Glomerular visceral epithelial cell (primary cell): ENCODE results near the gene ADARB1.
"Not testable (repeated sequence)": the region's sequence is repeated elsewhere in the genome, so short reads cannot be mapped to it uniquely, and the experiment has no call there.

Experiments
- DNase-seq: peaks from one replicate; pipeline ENCODE4 v3.0.0-alpha.2; 2016; ENCODE audit errors: extremely low spot score

ADARB1 gene

DNA sequence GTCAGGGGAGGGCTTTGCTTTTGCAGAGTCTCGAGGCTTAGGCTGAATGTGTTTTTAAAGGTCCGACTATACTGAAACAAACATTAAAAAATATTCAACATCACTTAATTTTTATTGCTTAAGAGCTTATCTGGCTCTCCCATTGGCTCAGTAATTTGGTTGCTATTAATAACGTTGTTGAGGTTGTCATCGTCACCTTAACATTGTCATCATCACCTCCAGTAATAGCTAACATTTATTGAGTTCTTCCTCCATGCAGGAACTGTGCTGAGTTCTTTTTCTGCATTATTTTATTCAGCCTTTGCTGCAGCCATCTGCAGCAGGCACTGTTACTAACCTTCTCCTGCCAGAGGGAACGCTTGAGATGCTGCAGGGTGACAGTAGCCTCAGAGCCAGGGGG is 40.1 kb downstream of the ADARB1 start:
- DNase-seq, result no peak

DNA sequence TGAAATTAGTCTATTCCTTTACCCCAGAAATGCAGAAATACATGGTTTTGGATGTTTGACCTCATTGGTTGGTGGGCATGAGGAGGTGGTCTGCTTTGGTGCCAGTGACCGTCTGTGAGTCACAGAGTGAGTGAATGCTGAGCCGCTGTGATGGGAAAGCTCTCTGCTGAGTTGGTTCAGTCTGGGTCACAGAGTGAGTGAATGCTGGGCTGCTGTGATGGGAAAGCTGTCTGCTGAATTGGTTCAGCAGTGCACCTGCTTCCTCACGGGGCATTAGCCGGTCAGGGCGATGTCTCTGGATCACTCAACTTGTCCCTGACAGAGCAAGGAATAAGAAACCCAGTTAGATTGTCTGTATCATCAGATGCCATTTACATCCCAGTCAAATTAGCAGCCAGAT is 40.8 kb downstream of the ADARB1 start:
- no peak for DNase-seq

DNA sequence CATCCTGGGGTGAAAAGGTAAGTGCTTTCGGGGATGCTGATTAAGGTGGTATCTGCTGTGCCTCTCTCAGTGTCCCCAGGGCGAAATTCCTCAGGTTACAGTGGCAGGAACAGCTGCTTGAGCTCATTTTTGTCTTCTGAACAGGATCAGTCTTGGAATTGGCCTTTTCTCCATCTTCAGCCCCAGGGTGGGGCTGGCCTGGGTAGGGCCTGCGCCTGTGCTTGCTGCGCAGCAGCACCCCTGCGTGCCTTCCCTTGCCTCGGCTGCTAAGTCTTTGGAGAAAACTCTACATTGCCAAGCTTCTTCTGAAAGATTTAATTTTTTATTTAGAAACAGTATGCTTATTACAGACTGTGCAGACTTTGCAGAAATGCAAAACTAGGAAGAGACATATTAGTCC is 41.7 kb downstream of the ADARB1 start:
- no peak for DNase-seq

DNA sequence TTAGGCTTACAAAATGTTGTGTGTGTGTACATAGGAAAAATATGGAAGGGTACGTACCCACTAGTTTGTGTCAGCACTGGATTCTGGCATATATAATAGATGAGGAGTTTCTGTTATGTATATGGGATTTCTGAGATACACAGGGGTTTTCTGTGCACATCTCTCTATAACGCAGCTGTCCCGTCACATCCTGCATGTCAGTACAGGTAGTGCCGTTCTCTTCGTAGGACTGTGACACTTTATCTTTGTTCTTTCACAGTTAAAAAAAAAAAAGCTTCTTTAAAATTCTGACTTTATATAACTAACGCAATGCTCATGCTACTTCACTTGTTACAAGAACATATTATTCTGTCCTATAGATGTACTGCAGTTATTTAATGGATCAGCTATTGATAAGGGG is 42.9 kb downstream of the ADARB1 start:
- DNase-seq, result no peak

DNA sequence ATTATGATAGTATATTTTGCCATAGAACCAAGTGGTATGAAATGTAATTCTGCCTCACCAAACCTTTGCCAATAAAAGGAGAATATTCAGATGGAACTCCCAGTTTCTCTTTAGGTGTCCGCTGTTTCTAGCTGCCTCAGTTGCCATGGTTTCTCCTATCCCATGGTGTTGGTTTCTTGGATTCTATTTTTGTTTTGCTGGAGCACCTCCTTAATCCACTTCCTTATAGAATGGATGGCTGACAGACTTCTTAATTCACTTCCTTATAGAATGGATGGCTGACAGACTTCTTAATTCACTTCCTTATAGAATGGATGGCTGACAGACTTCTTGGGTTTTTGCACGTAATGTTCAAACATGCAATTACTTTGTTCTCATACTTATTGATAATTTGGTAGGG is 43.7 kb downstream of the ADARB1 start:
- DNase-seq, result no peak

DNA sequence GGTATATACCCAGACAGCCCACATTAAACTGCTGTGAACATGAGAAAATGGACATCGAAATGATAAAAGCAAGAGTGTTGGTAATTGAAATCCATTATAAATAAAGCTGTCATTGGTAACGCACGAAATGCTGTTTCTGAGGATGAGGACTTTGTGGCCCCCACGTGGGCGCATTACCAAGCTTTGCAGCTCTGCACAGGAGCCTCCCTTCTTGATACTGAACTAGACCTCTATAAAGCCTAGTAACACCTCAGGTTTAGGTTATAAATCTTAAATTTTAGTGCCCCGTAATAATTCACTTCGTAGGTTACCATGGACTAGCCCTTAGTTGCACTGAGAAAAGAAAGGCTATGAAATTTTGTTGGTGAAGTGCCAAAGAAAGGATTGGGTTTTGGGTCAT is 45.4 kb downstream of the ADARB1 start:
- no peak for DNase-seq

DNA sequence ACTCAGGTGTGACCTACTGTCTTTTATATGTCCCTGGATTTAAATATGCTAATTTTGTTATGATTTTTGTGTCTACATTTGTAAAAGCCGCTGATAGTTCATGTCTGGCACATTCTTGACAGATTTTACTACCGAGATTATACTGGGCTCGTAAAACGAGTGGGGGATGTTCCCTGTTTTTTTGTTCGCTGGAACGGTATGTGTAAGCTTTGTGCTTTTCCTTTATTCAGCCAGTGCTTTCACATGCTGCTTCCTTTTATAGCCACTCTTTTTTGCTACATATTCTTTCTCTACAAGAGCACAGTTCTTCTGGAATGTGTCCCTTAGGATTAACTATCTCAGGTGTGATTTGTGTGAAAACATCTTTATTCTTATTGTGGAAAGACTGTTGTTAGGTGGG is 46.6 kb downstream of the ADARB1 start:
- no peak for DNase-seq

DNA sequence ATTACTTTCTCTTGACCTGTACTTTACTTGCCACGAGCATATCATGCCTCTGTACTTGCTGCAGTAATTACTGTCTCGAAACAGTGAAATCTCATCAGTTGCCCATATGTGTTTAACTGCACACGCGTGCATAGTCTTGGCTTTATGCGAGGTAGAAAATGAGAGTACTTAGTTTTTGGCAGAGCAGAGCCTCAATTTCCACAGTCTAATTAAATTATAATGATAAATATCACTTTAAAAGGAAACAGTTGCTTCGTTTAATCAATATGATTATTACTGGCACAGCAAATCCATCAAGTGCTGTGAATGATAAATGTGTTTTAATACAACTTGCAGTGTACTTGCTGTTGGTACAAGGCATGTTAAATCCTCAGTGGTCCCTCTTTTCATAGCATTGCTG is 47.6 kb downstream of the ADARB1 start:
- DNase-seq, result no peak

DNA sequence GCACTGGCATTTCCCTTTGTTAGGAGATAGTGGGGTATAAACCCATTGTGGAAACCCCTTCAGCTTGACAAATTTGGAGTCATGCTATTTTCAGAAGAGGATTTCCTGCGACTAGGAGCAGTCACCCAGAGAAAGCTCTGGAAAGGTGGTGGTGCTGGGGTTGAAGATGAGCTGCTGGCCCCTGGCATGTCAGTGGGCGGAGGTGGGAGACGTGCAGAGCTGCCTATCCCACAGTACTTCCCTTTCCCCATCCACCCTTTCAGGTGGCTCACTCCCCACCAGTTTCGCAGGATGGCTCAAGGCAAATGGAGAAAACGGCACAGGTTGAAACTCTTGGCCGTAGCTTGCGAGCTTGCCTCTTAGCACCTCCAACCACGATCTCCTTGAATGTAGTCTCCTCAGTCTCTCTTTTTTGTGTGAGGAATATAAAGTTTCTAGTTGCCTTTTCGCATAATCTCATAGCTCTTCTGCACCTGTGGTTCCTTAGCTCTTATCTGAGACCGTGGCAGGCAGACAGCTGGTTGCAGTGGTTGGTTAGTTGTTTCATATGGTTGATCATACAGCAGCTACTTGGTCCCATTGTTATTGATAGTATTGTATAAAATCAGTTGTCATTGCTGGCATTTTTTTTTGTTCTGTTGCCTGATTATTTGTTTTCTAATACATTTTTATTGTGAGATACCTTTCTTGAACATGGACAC is 48.2 kb downstream of the ADARB1 start:
- no peak for DNase-seq

DNA sequence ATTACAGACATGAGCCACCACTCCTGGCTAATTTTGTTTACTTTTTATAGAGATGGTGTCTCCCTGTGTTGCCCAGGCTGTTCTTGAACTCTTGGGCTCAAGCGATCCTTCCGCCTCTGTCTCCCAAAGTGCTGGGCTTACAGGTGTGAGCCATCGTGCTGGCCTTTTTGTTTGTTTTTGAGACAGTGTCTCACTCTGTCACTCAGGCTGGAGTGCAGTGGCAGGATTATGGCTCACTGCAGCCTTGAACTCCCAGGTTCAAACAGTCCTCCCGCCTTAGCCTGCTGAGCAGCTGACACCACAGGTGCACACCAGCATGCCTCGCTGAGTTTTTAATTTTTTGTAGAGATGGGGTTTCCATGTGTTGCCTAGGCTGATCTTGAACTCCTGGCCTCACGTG is 49.1 kb downstream of the ADARB1 start:
- DNase-seq, result no peak

DNA sequence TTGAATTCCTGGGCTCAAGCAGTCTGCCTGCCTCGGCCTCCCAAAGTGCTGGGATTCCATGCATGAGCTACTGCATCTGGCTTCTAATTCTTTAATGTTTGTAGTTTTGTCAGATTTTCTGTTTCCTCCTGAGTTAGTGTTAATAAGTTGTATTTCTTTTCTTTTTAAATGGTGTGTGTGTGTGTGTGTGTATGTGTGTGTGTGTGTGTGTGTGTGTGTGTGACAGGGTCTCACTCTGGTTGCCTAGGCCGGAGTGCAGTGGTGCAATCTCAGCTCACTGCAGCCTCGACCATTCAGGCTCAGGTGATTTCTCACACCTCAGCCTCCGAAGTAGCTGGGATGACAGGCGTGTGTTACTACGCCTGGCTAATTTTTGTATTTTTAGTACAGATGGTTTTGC is 50.2 kb downstream of the ADARB1 start:
- no peak for DNase-seq

DNA sequence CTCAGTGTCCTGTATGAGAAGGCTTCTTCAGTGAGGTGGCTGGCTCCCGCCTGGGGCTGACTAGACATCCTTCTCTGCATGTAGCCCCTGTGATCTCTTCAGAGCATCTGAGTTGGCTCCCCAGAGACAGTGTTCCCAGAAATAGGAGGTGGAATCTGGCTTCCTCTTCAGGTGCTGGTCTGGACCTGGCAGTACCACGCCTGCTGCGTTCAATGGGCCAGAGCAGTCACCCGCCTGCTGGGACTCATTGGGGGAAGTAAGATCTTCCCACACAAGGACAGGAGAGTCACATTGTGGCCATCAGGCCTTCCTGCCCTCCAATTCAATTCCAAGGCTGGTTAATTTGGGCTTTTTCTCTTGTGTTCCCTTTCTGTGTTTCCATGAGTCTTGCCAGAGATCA is 51.0 kb downstream of the ADARB1 start:
- DNase-seq, result no peak

DNA sequence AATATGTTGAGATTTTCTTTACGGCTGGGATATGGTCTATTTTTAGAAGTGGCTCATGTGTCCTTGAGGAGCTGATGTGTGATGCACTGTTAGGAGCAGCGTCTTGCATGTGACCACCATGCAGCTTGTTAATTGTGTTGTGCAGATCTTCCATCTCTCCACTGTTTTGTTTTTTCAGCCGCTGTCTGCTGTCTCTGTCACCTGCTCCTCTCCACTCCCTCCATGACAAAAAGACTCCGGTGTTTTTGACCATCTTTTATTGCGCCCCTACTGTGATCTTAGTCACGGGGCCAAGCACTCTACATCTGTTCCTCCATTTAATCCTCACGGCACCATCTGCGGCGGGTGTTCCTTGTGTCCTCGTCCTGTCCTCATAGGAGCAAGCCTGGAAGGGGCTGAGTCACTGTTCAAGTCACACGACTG is 51.8 kb downstream of the ADARB1 start:
- no peak for DNase-seq

DNA sequence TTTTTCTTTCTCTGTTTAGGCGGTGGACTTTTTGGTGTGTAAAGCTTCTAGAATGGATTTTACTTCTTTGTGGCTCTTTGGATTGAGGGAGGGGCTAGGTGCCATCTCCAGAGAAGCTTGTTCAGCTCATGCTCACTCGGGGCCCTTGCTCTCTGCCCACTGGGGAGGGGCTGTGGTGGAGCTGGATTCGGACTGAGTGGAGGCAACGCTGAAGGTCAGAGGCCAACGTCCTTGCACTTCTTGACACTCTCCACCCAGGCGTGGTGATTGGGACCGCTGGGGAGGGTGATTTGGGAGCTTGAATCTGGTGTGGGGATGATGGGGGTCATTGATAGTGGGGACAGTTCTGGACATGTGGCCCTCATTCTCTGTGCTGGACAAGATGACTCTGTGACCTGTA is 52.6 kb downstream of the ADARB1 start:
- DNase-seq, result no peak

DNA sequence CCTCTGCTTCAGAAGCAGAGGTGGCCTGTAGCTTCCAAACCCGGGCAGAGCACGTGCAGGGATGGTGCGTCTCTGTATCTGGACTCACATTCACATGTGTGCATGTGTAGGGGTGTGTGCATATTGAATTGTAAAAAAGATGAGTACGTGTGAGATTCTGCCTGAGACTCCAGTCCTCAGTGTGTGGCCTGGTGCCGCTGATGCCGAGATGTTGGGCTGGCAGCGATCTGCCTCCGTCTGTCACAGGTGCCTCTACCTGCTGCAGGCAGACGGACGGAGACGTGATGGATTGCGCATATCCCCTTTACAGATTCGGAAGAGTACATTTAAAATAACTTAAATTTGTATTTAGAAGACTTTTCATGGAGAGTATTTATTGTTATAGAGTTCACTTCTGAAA is 53.6 kb downstream of the ADARB1 start:
- DNase-seq, result no peak

DNA sequence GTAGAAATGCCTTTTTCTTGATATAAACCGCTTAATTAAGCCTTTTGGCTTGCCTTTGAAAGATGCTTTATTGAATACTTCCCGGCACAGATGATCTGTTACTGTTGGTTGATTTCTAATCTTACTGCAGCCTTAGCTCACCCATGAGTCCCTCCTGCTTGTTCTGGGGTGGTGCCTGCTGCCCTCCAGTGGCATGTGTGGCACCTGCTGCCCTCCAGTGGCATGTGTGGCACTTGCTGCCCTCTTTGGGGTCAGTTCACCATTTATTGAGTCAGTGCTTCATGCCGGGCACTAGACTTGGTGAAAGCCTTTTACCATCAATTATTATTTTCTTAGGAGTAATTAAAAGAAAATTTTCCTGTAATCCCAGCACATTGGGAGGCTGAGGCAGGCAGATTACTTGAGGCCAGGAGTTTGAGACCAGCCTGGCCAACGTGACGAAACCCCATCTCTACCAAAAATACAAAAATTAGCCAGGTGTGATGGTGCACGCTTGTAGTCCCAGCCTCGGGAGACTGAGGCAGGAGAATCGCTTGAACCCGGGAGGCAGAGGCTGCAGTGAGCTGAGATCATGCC is 54.3 kb downstream of the ADARB1 start:
- DNase-seq, result peak; percentile 85

DNA sequence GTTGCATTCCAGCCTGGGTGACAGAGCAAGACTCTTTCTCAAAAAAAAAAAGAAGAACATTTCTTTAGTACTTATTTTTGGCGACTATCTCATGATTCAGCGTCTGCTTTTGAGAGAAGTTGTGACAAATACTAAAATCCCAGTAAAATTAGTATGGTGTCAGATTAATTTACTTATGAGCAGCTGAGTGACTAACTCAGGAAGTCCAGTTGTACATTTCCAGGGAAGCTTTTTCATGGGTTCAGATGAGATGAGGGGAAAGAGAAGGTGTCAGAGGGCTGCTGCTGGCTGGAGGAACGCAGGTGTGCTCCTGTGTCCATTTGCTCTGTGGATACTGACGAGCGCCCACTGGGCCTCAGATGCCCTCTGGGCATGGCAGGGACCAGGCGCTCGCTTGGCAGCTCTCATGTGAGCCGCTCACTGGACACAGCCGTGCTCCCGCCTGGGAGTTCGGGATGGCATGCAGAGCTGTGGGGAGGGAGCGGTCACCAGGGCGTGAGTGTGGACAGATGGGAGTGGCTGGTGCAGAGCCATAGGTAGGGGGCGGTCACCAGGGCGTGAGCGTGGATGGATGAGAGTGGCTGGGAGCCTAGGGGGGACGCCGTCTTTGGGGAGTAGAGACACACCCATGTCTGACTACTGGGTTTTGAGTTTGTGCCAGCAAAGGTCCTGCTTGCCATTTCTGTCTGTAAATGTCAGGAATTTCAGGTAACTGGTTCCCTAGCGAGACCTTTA is 55.0 kb downstream of the ADARB1 start:
- DNase-seq, result peak; percentile 53

DNA sequence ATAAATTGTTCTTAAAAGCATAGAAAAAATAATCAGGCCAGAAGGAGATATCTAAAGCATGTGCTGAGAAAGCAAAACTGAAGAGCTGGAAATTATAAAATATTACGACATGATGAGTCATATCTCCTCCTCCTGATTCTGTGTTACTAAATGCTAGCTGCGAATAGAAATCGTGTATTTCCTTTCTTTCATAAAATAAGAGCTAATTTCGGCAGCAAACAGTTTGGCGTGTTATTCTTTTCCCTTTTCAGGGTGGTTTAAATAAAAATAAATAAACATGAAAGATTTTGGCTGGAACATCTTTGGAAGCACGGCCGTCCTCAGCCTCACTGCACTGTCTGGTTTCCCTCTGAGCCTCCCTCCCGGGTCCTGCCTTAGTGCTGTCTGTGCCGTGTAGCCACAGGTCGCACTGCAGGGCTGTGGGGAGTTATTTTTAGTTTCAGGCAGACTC is 56.0 kb downstream of the ADARB1 start:
- peak; percentile 47 for DNase-seq

DNA sequence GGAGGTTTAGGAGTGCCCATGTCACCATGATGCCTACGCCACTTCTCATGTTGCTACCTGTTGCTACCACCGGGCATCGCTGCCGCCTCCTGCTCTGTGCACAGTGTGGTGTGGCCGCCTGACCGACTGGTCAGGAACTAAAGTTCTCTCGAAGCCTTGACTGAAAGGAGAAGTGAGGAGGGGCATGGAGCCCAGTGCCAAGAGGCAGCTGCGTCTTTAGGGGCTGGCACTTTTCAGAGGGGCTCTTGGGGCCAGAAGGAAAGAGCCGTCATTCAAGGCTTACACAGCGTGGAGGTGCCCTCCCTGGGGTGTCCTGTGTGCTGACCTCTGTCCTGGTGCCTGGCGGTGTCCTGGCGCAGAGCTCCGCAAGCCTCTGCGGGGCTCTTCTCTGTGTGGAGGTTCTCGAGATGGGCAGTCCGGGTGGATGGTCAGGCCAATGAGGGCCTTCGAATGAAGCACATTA is 57.2 kb downstream of the ADARB1 start:
- DNase-seq, result no peak

DNA sequence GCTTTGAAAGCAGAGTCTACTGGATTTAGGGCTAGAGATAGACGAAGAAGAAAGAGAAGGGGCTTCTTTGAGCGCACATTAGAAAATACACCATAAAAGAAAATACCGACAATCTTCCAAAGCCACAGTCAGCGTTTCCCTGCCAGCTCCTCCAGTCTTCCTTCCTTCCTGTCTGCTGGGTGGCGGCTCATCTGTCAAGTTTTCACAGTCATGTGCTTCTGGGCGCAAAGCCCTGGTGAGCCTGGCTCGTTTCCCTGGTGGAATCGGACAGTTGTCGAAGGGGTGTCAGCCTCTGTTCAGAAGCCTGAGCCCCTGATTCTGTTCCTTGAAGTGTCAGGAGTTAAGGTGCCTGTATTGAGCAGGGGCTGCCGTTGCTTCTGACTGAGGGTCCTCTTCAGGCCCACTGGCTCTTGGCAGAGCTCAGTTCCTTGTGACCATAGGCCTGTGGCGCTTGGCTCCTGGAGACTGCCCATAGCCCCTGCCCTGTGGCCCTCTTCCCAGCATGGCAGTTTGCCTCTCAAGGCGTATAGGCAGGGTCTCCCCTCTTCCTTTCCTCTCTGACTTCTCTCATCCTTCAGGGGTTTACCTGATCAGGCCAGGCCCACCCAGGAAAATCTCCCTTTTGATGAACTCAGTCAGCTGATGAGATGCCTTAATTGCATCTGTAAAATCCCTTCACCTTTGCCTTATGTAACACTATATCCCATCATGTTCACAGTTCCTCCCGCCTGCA is 58.6 kb downstream of the ADARB1 start:
- no peak for DNase-seq

DNA sequence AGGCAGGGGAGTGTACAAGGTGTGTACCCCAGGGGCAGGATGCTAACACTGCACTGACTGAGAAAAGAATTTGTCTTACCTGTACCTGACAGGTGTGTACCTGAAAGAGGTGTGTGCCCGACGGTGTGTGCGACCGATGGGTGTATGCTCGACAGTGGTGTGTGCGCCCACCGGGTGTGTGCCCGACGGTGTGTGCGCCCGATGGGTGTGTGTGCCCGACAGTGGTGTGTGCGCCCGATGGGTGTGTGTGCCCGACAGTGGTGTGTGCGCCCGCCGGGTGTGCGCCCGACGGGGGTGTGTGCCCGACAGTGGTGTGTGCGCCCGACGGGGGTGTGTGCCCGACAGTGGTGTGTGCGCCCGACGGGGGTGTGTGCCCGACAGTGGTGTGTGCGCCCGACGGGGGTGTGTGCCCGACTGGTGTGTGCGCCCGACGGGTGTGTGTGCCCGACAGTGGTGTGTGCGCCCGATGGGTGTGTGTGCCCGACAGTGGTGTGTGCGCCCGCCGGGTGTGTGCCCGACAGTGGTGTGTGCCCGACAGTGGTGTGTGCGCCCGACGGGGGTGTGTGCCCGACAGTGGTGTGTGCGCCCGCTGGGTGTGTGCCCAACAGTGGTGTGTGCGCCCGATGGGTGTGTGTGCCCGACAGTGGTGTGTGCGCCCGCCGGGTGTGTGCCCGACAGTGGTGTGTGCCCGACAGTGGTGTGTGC is 59.3 kb downstream of the ADARB1 start:
- not testable (repeated sequence) for DNase-seq
